Endodermal cell (in vitro differentiated cells): Measurements from ENCODE around the gene PAPOLB. TPM values are rescaled to one million over a fixed set of nuclear protein-coding genes. Genes with fewer than 3 reads are reported as not detected.

Source experiments
- DNase-seq: peaks from one replicate; pipeline ENCODE4 v3.0.0-alpha.2; 2017
- H3K27ac ChIP-seq: 2 replicates; pipeline ENCODE4 v1.5.1; 2013; ENCODE audit warnings: mild to moderate bottlenecking, low read depth, low read length, moderate library complexity
- H3K27me3 ChIP-seq: 2 replicates; pipeline ENCODE4 v1.6.1; 2013; ENCODE audit warnings: mild to moderate bottlenecking, low read length, moderate library complexity; ENCODE audit not compliant: insufficient read depth, control insufficient read depth, poor library complexity, severe bottlenecking
- H3K36me3 ChIP-seq: 2 replicates; pipeline ENCODE4 v1.7.0; 2013; ENCODE audit warnings: mild to moderate bottlenecking, low read length, moderate library complexity; ENCODE audit not compliant: control insufficient read depth, insufficient read depth
- H3K4me1 ChIP-seq: one replicate; pipeline ENCODE4 v1.7.0; 2013; ENCODE audit warnings: low read length; ENCODE audit not compliant: control insufficient read depth, insufficient read depth
- H3K4me3 ChIP-seq: 2 replicates; pipeline ENCODE4 v1.5.1; 2013; ENCODE audit warnings: mild to moderate bottlenecking, low read length, moderate library complexity
- H3K9ac ChIP-seq: 2 replicates; pipeline ENCODE4 v1.6.1; 2013; ENCODE audit warnings: mild to moderate bottlenecking, low read length, moderate library complexity; ENCODE audit not compliant: poor library complexity, severe bottlenecking; ENCODE audit errors: extremely low read depth
- H3K9me3 ChIP-seq: 2 replicates; pipeline ENCODE4 v1.6.1; 2013; ENCODE audit warnings: mild to moderate bottlenecking, low read length, moderate library complexity; ENCODE audit not compliant: control insufficient read depth
- H3K27ac Mint-ChIP-seq: 2 replicates; pipeline ENCODE4 v1.8.0; 2020; ENCODE audit warnings: mixed read lengths
- H3K27me3 Mint-ChIP-seq: 2 replicates; pipeline ENCODE4 v1.8.0; 2021; ENCODE audit warnings: mild to moderate bottlenecking, mixed read lengths; ENCODE audit not compliant: insufficient read depth
- H3K36me3 Mint-ChIP-seq: 2 replicates; pipeline ENCODE4 v1.8.0; 2020; ENCODE audit warnings: low read depth, mixed read lengths
- H3K4me1 Mint-ChIP-seq: 2 replicates; pipeline ENCODE4 v1.8.0; 2020; ENCODE audit warnings: mixed read lengths
- H3K4me3 Mint-ChIP-seq: 2 replicates; pipeline ENCODE4 v1.8.0; 2020; ENCODE audit warnings: mild to moderate bottlenecking, moderate library complexity, mixed read lengths
- H3K9me3 Mint-ChIP-seq: 2 replicates; pipeline ENCODE4 v1.8.0; 2020; ENCODE audit warnings: mild to moderate bottlenecking, mixed read lengths
- CTCF ChIP-seq: fragments of 200-600 bp; sonication (generic); conservative IDR thresholded peaks from 2 replicates; pipeline ENCODE4 v1.5.0; 2021; ENCODE audit warnings: antibody characterized with exemption, mild to moderate bottlenecking
- WGBS, 2 experiments: methylation state at CpG; one replicate each; pipeline versions ENCODE4 v1.1.5 to v1.1.7; 2013; ENCODE audit warnings: missing lambda C conversion rate in 2 of 2, mixed read lengths in 1 of 2; ENCODE audit not compliant: insufficient coverage in 1 of 2, insufficient read length in 1 of 2; 5-methylcytosine and 5-hydroxymethylcytosine counted together
- total RNA-seq, 2 donors: library from RNA; stranded (reverse); fragmentation: NEBNext Ultra II Directional in 1 of 2; extraction: Animal tissue kit (Norgen Biotek cat#: 25700) in 1 of 2; gene quantifications; 2 replicates in 1 of 2; 3 replicates in 1 of 2; pipeline ENCODE4 v1.2.1, GENCODE V29; 2021

PAPOLB gene
- total RNA-seq, 2 donors from 2014 or later: 1.2 to 1.8 TPM

DNA sequence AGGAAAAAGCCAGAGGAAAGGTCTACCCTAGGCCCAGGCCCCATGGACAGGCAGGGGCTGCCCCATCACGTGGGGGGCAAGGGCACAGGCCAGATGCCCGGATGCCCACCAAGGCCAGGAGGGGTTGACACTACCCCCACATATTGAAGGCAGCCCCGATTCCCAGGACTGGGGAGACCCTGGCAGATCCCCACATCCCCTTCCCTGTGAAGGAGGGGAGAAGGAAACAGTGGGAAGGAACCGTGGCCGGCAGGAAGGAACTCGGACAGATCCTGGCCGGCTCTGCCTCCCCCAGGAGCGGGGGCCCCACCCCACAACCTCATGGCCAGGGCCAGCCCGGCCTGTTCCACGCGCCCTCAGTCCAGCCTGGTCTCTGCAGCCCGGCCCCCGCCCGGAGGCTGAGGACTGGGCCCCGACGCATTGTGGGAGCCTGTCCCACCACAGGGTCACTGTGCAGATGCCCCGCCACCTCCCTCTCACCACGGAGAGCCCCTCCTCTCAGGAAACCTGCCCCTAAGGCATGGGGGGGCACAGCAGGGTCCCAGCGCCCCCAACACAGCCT lies 41.3 kb downstream of the PAPOLB start:
- TF ChIP-seq CTCF: no peak
- no peak overlapping the region for H3K27ac ChIP-seq
- no peaks in the 10 kb centered on the region for H3K27me3 Mint-ChIP-seq
- no peak for DNase-seq
- H3K9me3 Mint-ChIP-seq: no peaks in the 10 kb centered on the region
- H3K36me3 Mint-ChIP-seq: peaks cover 3% of the 10 kb centered on the region
- WGBS, 2 experiments: 92 to 94% methylated on average over 2 to 19 of the region's 19 CpGs
- no peaks in the 10 kb centered on the region for H3K4me1 Mint-ChIP-seq
- no peak overlapping the region for H3K4me3 Mint-ChIP-seq
- H3K9ac ChIP-seq: no peak overlapping the region
- H3K4me3 ChIP-seq: no peak overlapping the region
- no peak overlapping the region for H3K27ac Mint-ChIP-seq
- no peaks in the 10 kb centered on the region for H3K4me1 ChIP-seq
- H3K27me3 ChIP-seq: no peaks in the 10 kb centered on the region
- H3K36me3 ChIP-seq: no peaks in the 10 kb centered on the region
- no peaks in the 10 kb centered on the region for H3K9me3 ChIP-seq

- no peak for DNase-seq
- TF ChIP-seq CTCF: no peak
- Mint-ChIP-seq H3K9me3 (no peaks in the 10 kb centered on the region), H3K36me3 (peaks cover 2% of the 10 kb centered on the region), H3K27ac (peak overlapping the region; percentile 80), H3K4me3 (no peak overlapping the region), H3K4me1 (no peaks in the 10 kb centered on the region), H3K27me3 (no peaks in the 10 kb centered on the region)
- Histone ChIP-seq H3K9ac (no peak overlapping the region), H3K4me1 (no peaks in the 10 kb centered on the region), H3K36me3 (peaks cover 2% of the 10 kb centered on the region), H3K27ac (no peak overlapping the region), H3K9me3 (no peaks in the 10 kb centered on the region), H3K27me3 (no peaks in the 10 kb centered on the region), H3K4me3 (no peak overlapping the region)
- 93 to 94% methylated on average over 27 to 39 of the region's 39 CpGs for whole genome bisulfite sequencing, 2 experiments
These were observed 42.0 kb downstream of the PAPOLB start for GRCh38 chr7:4819560-4820404.

DNA sequence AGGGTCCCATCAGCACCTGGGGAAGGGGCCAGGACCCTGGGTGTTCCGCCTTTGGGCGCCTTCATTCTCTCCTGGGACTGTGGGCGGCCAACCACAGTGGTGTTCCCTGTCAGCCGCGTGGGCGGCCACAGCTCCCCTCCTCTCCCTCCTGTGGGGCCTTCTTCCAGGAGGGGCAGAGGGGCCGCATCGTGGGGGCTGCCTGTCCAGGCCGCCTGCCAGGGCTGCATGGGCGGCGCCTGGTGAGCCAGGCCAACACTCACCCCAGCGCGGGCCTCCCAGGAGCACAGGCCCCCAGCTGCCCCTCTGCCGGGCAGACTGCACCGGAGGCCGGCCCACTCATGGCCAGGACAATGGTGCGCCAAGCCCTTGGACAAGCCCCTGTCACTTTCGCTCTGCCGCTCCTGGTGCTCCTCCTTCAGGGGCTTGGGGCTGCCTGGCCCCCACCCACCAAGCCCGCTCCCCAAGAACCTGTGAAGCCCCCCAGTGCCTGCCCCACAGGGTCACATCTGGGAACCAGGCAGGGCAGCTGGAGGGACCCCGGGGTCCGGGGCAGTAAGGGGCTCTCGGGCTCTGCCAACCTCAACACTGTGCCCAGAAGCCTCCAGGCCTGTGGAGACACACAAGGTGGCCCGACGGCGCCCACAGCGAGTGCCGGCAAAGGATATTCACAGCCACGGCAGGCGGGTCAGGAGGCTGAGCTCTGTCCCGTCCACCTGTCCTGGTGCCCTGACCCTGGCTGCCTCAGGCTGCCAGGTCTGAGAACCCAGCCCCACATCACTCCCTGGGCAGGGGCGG lies 43.6 kb downstream of the PAPOLB start:
- no peak overlapping the region for H3K4me3 ChIP-seq
- H3K27ac ChIP-seq: no peak overlapping the region
- no peaks in the 10 kb centered on the region for H3K27me3 ChIP-seq
- H3K9me3 Mint-ChIP-seq: peaks cover 2% of the 10 kb centered on the region
- H3K36me3 Mint-ChIP-seq: peaks cover 17% of the 10 kb centered on the region
- H3K27ac Mint-ChIP-seq: no peak overlapping the region
- no peaks in the 10 kb centered on the region for H3K4me1 Mint-ChIP-seq
- H3K9ac ChIP-seq: no peak overlapping the region
- WGBS, 2 experiments: 95% methylated on average over 12 to 32 of the region's 32 CpGs
- H3K4me1 ChIP-seq: no peaks in the 10 kb centered on the region
- peaks cover 10% of the 10 kb centered on the region for H3K36me3 ChIP-seq
- peaks cover 3% of the 10 kb centered on the region for H3K9me3 ChIP-seq
- no peak for TF ChIP-seq CTCF
- DNase-seq: no peak
- no peaks in the 10 kb centered on the region for H3K27me3 Mint-ChIP-seq
- no peak overlapping the region for H3K4me3 Mint-ChIP-seq
